NOMO-1 (cell line): ENCODE results near the gene CLEC18A.
"Not testable (repeated sequence)": the region's sequence is repeated elsewhere in the genome, so short reads cannot be mapped to it uniquely, and the experiment has no call there.

ENCODE experiments used
- DNase-seq, 2 experiments: peaks; one replicate each; lab custom pipeline; 2025; ENCODE audit not compliant: unreplicated experiment in 2 of 2; lab: John Stamatoyannopoulos, UW

CLEC18A gene

GRCh38 chr16:69950411-69950810, 723 bp upstream of the CLEC18A start:
- DNase-seq: not testable (repeated sequence)

GRCh38 chr16:69951672-69952031, 518 bp downstream of the CLEC18A start:
- not testable (repeated sequence) for DNase-seq

DNA sequence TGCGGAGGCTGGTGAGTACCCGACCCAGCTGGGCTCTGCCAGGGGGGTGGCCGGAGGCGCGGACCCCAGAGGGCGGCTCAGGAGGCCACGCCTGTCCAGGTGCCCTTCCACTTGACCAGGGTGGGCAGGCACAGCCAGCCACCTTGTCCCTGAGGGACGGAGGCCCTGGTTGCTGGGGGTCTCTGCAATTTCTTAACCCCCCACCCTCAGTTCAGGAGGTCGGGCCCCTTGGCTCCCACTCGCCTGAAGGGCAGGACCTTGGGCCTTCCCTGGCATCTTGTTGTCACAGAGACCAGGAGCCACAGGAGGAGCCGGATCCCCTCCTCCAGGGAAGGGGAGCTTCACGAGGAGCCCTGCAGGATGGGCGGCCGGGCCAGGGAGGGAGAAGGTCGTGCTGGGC, 982 bp downstream of the CLEC18A start:
- not testable (repeated sequence) for DNase-seq

DNA sequence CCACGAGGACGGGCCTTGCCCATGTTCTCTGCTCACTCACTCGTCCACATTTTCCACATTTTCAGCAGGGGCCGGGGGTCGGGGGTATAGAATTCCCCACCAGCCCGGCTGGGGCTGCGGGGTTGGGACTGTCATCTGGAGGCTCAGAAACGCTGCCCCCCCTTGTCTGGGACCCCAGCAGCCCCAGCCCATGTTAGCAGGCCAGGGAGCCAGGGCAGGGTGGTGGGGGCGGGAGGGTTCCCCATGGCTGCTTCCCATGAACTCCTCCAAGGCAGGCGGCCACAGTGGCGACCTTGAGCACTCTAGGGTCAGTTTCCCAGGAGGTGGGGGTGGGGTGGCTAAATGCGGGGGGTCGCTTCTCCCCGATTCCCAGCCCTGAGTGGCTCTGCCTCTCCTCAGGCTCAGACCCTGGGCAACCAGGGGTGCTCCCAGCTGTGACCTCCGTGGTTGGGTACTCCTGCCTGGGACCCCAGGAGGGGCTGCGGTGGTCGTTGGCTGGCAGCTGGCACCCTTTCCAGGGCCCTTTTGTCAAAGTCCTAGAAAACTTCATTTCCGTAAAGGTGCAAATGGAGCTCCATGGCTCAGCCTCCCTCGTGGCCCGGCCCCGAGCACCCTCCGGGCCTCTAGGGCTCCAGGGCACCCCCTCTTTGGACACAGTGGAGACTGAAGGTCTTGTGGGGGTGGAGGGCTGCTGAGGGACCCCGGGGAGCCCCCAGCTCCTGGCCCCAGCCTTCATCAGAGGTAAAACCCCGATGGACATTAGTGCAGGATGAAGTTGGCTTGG, 1.6 kb downstream of the CLEC18A start:
- not testable (repeated sequence) for DNase-seq

GRCh38 chr16:69954241-69954640, 3.1 kb downstream of the CLEC18A start:
- not testable (repeated sequence) for DNase-seq

- DNase-seq: not testable (repeated sequence)
Observed at GRCh38 chr16:69963312-69963711, 12.2 kb downstream of the CLEC18A start.

DNA sequence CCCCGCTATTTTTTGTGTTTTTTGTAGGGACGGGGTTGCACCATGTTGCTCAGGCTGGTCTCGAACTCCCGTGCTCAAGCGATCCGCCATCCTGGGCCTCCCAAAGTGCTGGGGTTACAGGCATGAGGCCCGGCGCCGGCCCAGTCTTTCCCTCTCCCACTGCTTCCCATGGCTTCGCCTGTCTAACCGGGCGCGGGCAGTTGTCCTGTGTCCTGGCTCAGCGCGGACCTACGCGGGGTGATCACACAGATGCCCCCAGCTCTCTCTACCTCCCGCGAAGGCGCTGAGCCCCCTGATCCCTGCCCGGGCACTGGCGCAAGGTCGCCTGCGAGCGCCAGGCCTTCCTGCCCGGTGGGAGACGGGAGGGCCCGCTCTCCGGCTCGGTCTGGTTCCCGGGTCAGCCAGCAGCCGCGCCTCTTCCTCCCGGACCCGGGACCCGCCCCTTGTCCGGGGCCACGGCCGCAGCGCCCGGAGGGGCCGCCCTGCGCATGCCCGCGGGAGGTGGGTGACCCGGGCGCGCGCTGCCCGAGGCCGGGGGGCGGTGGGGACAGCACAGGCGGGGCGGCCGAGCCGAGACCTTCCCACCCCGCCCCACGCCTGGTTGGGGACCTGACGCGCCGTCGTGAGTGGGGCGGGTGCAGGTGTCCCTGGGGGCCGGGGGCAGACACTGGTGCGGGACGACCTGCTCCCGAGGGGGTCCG, 14.0 kb downstream of the CLEC18A start:
- DNase-seq: not testable (repeated sequence)

GRCh38 chr16:69965661-69966054, 14.5 kb downstream of the CLEC18A start:
- not testable (repeated sequence) for DNase-seq

- not testable (repeated sequence) for DNase-seq
Observed at GRCh38 chr16:69967688-69968087, 16.6 kb downstream of the CLEC18A start.

GRCh38 chr16:69968125-69968524, 17.0 kb downstream of the CLEC18A start:
- not testable (repeated sequence) for DNase-seq

- not testable (repeated sequence) for DNase-seq
Observed at GRCh38 chr16:69969657-69970056, 18.5 kb downstream of the CLEC18A start.

DNA sequence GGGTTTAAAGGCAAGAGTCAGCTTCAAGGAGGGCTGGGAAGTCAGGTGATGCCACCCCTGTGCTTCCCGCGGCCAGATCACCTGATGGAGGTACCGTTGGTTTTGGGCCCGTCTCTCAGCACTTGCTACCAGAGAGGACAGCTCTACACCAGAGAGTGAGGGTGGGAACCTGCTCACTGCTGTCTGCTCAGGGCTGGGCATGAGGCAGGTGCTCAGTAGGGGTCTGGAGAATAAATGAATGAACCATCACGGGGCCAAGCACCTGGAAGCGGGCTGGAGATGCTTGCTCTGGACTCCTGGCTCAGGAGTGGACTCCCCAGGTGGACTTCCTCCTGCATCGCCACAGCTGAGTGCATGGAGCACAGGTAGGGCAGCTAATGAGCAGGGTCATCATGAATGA, 21.0 kb downstream of the CLEC18A start:
- DNase-seq: not testable (repeated sequence)

DNA sequence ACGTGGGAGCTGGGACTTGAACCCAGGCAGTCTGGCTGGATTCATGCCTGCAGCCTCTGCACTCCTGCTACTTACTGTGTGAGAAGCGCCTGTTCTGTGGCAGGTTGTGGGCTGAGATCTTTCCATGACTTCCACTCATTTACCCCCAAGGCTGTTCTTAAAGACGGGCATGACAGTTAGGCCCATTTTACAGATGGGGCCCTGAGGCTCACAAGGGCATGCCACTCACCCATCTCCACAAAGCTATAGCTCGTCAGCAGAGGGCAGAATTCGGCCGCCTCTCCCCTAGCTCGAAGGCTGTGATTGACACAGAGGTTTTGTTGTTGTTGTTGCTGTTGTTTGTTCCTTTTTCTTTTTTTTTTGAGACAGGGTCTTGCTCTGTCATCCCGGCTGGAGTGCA, 21.8 kb downstream of the CLEC18A start:
- not testable (repeated sequence) for DNase-seq

GRCh38 chr16:69985196-69985595, 34.1 kb downstream of the CLEC18A start:
- DNase-seq: not testable (repeated sequence)

DNA sequence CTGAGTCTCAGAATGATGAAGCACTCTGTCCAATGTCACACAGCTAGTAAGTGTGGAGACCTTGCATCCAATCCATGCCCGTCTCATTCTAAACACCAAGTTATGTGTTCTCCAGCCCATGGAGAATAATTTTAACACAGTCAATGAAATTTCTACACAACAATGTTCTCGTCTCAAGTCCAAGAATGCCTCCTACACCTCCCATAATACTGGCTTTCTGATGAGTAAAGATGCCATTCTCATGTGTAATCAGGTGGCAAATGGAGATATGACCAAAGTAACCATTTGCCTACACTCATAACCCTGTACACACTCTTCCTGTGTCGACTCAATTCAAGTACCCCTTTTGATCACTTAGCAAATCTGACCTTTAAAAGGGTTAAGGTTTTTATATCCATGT, 46.8 kb downstream of the CLEC18A start:
- not testable (repeated sequence) for DNase-seq

DNA sequence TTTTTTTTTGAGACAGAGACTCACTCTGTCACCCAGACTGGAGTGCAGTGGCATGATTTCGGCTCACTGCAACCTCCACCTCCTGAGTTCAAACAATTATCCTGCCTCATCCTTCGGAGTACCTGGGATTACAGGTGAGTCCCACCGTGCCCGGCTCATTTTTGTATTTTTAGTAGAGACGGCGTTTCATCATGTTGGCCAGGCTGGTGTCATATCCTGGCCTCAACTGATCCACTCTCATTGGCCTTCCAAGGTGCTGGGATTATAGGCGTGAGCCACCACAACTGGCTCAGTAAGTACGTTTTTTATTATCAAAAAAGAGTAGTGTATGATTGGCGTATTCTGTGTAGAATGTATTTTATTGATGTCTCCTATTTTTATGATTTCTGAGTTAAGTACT, 48.7 kb downstream of the CLEC18A start:
- DNase-seq: not testable (repeated sequence)

- not testable (repeated sequence) for DNase-seq
Observed at GRCh38 chr16:70003511-70003910, 52.4 kb downstream of the CLEC18A start.

DNA sequence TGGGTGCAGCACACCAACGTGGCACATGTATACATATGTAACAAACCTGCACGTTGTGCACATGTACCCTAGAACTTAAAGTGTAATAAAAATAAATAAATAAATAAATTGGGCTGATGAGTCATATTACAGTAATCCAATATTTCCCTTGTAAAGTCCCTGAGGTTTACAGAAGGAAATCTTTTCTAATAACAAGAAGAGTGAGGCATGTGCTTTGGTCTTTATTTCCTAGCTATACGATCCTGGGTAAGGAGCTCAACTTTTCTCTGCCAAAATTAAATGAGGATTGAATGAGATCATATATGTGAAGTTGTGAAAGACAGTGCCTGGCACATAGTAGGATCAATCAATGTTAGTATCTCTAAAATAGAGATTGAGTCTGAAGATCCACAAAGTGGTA, 57.5 kb downstream of the CLEC18A start:
- not testable (repeated sequence) for DNase-seq

- DNase-seq: not testable (repeated sequence)
Observed at GRCh38 chr16:70010615-70011014, 59.5 kb downstream of the CLEC18A start.

DNA sequence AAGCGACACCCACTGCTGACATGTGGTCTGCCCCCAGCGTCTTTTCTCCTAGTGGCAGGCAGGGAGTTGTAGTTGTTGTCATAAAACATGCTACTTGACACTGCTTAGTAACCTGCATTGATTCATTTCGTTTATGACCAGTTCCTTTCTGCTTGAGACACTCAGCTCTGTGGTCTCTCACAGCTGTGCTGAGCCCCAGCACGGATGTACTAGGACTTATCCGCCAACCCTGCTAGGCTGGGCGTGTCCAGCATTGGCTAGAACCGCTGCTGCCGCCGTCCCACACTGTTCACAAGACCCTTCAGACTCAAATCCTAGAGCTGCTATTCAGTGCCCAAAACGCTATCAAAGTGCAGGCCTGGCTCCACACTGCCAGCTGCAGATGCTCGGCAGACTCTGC, 60.0 kb downstream of the CLEC18A start:
- DNase-seq: not testable (repeated sequence)

- DNase-seq: not testable (repeated sequence)
Observed at GRCh38 chr16:70012354-70012753, 61.2 kb downstream of the CLEC18A start.

DNA sequence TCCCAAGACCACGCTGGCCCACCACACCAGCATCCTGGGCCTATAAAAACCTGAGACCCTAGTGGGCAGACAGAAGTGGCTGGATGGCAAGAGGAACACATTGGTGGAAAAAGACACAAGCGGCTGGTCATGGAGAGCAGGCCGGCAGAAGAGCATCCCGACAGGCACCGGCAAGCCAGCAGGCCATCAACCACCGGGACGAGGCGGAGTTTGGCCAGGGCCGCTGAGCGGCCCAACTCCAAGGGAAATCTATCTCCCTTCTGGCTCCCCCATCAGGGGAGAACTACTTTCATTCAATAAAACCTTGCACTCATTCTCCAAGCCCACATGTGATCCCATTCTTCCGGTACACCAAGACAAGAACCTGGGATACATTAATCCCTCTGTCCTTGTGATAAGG, 61.8 kb downstream of the CLEC18A start:
- DNase-seq: not testable (repeated sequence)
